Mammary epithelial cell (primary cell): ENCODE data around the gene CHRM5.

Source experiments
- EZH2 ChIP-seq: IDR thresholded peaks from 2 replicates; pipeline ENCODE4 v1.6.1; 2012; ENCODE audit warnings: low read length, inconsistent platforms, borderline replicate concordance
- TF ChIP-seq, protein P1 (sequence below), 2 donors: IDR thresholded peaks in 1 of 2; conservative IDR thresholded peaks in 1 of 2; 2 replicates each; pipeline ENCODE4 v1.5.1; 2011 to 2012; ENCODE audit warnings: inconsistent platforms in 2 of 2, low read length in 2 of 2, mild to moderate bottlenecking in 2 of 2, control low read depth in 1 of 2, low read depth in 1 of 2; ENCODE audit not compliant: insufficient read depth in 1 of 2; ENCODE audit errors: extremely low read depth in 1 of 2

DNA sequence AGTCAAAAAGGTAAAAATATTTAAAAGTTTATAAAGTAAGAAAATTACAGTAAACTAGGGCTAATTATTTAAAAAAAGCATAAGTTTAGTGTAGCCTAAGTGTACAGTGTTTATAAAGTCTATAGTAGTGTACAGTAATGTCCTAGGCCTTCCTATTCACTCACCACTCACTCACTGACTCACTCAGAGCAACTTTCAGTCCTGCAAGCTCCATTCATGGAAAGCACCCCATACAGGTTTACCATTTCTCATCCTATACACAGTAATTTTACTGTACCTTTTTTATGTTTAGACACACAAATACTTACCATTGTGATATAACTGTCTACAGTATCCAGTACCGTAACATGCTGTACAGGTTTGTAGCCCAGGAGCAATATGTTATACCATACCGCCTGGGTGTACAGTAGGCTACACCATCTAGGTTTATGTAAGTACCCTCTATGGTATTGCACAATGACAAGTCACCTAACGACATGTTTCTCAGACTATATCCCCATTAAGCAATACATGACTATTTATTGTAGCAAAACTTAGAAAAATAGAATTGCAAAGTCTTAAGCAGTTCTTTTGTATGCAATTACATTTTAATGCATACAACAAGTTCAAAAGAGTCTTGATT, 51.2 kb downstream of the CHRM5 start:
- TF ChIP-seq EZH2, result no peak
- TF ChIP-seq, protein P1, sequence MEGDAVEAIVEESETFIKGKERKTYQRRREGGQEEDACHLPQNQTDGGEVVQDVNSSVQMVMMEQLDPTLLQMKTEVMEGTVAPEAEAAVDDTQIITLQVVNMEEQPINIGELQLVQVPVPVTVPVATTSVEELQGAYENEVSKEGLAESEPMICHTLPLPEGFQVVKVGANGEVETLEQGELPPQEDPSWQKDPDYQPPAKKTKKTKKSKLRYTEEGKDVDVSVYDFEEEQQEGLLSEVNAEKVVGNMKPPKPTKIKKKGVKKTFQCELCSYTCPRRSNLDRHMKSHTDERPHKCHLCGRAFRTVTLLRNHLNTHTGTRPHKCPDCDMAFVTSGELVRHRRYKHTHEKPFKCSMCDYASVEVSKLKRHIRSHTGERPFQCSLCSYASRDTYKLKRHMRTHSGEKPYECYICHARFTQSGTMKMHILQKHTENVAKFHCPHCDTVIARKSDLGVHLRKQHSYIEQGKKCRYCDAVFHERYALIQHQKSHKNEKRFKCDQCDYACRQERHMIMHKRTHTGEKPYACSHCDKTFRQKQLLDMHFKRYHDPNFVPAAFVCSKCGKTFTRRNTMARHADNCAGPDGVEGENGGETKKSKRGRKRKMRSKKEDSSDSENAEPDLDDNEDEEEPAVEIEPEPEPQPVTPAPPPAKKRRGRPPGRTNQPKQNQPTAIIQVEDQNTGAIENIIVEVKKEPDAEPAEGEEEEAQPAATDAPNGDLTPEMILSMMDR (conservative IDR thresholded peaks at IDR 0.05 in 1 of 2, IDR thresholded peaks at IDR 0.05 in 1 of 2; ENCODE audit: extremely low read depth in 1 of 2, insufficient read depth in 1 of 2, low read depth in 1 of 2, low read length in 2 of 2), result no peak
